Measurements from ENCODE around the gene MAGI1. TPM values are rescaled to one million over a fixed set of nuclear protein-coding genes. Genes with fewer than 3 reads are reported as not detected.

Gene MAGI1
- total RNA-seq, 1 donor from 2014 or later = 45.3 TPM

GRCh38 chr3:65831733-65832425 is 206.8 kb downstream of the MAGI1 start:
- DNase-seq = no peak

- no peak for DNase-seq
These were observed 207.6 kb downstream of the MAGI1 start for GRCh38 chr3:65830948-65831732.

- DNase-seq = no peak
These were observed 209.5 kb downstream of the MAGI1 start for GRCh38 chr3:65829228-65829627.

GRCh38 chr3:65828706-65829105 is 210.0 kb downstream of the MAGI1 start:
- DNase-seq = no peak

GRCh38 chr3:65827076-65827475 is 211.6 kb downstream of the MAGI1 start:
- DNase-seq = no peak

- DNase-seq = no peak
These were observed 214.6 kb downstream of the MAGI1 start for GRCh38 chr3:65824166-65824565.

GRCh38 chr3:65820600-65820999 is 218.1 kb downstream of the MAGI1 start:
- no peak for DNase-seq

GRCh38 chr3:65819896-65820295 is 218.8 kb downstream of the MAGI1 start:
- no peak for DNase-seq

GRCh38 chr3:65817553-65818126 is 221.1 kb downstream of the MAGI1 start:
- no peak for DNase-seq

- DNase-seq = no peak
These were observed 222.5 kb downstream of the MAGI1 start for GRCh38 chr3:65816208-65816607.

GRCh38 chr3:65814845-65815578 is 223.7 kb downstream of the MAGI1 start:
- DNase-seq = no peak

- DNase-seq = no peak
These were observed 226.8 kb downstream of the MAGI1 start for GRCh38 chr3:65811892-65812291.

GRCh38 chr3:65811086-65811761 is 227.5 kb downstream of the MAGI1 start:
- no peak for DNase-seq

GRCh38 chr3:65810302-65810701 is 228.4 kb downstream of the MAGI1 start:
- DNase-seq = peak; percentile 42

- DNase-seq = no peak
These were observed 229.0 kb downstream of the MAGI1 start for GRCh38 chr3:65809641-65810150.

GRCh38 chr3:65808824-65809223 is 229.9 kb downstream of the MAGI1 start:
- no peak for DNase-seq

- no peak for DNase-seq
These were observed 230.3 kb downstream of the MAGI1 start for GRCh38 chr3:65808407-65808806.

- DNase-seq = no peak
These were observed 231.5 kb downstream of the MAGI1 start for GRCh38 chr3:65807225-65807624.

GRCh38 chr3:65806600-65806999 is 232.1 kb downstream of the MAGI1 start:
- DNase-seq = no peak

- no peak for DNase-seq
These were observed 242.0 kb downstream of the MAGI1 start for GRCh38 chr3:65796676-65797075.

GRCh38 chr3:65795166-65795565 is 243.6 kb downstream of the MAGI1 start:
- DNase-seq = no peak

Data from skin of body (tissue), 2 donors.